GM12874 (cell line): ENCODE data around the gene SKOR1.

Experiments
- TF ChIP-seq, protein P1 (sequence below): IDR thresholded peaks from 2 replicates; pipeline ENCODE4 v1.5.1; 2011; ENCODE audit warnings: low read depth, mild to moderate bottlenecking, control low read depth, low read length, moderate library complexity; ENCODE audit not compliant: insufficient read depth

SKOR1 gene

GRCh38 chr15:67805008-67805665 lies 20.2 kb upstream of the SKOR1 start:
- TF ChIP-seq, protein P1, sequence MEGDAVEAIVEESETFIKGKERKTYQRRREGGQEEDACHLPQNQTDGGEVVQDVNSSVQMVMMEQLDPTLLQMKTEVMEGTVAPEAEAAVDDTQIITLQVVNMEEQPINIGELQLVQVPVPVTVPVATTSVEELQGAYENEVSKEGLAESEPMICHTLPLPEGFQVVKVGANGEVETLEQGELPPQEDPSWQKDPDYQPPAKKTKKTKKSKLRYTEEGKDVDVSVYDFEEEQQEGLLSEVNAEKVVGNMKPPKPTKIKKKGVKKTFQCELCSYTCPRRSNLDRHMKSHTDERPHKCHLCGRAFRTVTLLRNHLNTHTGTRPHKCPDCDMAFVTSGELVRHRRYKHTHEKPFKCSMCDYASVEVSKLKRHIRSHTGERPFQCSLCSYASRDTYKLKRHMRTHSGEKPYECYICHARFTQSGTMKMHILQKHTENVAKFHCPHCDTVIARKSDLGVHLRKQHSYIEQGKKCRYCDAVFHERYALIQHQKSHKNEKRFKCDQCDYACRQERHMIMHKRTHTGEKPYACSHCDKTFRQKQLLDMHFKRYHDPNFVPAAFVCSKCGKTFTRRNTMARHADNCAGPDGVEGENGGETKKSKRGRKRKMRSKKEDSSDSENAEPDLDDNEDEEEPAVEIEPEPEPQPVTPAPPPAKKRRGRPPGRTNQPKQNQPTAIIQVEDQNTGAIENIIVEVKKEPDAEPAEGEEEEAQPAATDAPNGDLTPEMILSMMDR = no peak

- TF ChIP-seq, protein P1 = no peak
Measured at GRCh38 chr15:67805666-67806516, 19.4 kb upstream of the SKOR1 start.

GRCh38 chr15:67806536-67806935 lies 18.8 kb upstream of the SKOR1 start:
- TF ChIP-seq, protein P1 = no peak

- TF ChIP-seq, protein P1 = no peak
Measured at GRCh38 chr15:67807141-67807540, 18.2 kb upstream of the SKOR1 start.

DNA sequence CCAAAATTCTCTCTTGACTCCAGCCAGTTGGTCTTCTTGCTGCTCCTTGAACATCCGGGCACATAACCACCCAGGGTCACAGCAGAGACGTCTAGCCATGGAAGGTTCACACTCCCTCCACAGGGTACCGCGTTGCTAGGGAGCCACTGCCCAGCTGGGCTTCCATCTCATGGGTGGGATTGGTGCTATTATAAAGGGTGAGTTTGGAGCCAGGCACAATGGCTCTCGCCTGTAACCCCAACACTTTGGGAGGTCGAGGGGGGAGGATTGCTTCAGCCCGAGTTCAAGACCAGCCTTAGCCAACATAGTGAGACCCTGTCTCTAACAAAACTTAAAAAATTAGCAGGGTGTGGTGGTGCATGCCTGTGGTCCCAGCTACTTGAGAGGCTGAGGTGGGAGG lies 17.5 kb upstream of the SKOR1 start:
- TF ChIP-seq, protein P1 = no peak

DNA sequence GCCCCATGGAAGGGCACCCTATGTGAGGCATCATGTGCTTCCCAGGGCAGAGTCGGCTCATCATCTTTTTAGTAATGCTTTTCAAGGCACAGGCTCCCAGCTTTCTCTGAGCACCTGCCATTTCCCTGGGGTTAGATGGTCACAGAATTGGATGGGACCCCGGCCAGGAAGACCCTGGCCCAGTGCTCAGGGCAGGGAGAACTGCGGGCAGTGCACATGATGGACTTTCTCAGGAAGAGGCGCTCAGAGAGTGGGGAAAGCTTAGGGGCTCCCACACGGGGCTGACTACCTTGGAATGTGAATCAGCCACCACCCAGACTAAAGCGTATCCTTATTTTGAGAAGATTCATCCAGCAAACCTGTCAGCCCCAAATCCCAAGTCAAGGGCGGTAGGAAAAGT lies 16.5 kb upstream of the SKOR1 start:
- TF ChIP-seq, protein P1 = no peak

GRCh38 chr15:67809441-67809840 lies 15.9 kb upstream of the SKOR1 start:
- TF ChIP-seq, protein P1 = no peak
